ENCODE results near the gene DKK2. TPM values are rescaled to one million over a fixed set of nuclear protein-coding genes. Genes with fewer than 3 reads are reported as not detected.

DKK2 gene
- total RNA-seq, 1 experiment from 2014 or later, result 0.55 TPM

GRCh38 chr4:107036584-107037198, 578 bp upstream of the DKK2 start:
- Histone ChIP-seq H3K27me3 (no peaks in the 10 kb centered on the region), H3K4me1 (no peaks in the 10 kb centered on the region), H3K9me3 (replicated peaks) (no peaks in the 10 kb centered on the region), H3K27ac (no peak overlapping the region), H3K4me3 (no peak overlapping the region), H3K36me3 (no peaks in the 10 kb centered on the region)
- no peak for DNase-seq

- no peak overlapping the region for H3K4me3 ChIP-seq
- H3K27me3 ChIP-seq, result no peaks in the 10 kb centered on the region
- H3K4me1 ChIP-seq, result no peaks in the 10 kb centered on the region
- H3K36me3 ChIP-seq, result no peaks in the 10 kb centered on the region
- no peaks in the 10 kb centered on the region for H3K9me3 ChIP-seq (replicated peaks)
- H3K27ac ChIP-seq, result no peak overlapping the region
- no peak for DNase-seq
Observed at GRCh38 chr4:107034996-107035818, 906 bp downstream of the DKK2 start.

- H3K27ac ChIP-seq, result no peak overlapping the region
- no peaks in the 10 kb centered on the region for H3K27me3 ChIP-seq
- H3K4me1 ChIP-seq, result no peaks in the 10 kb centered on the region
- H3K4me3 ChIP-seq, result no peak overlapping the region
- no peaks in the 10 kb centered on the region for H3K9me3 ChIP-seq (replicated peaks)
- H3K36me3 ChIP-seq, result no peaks in the 10 kb centered on the region; the same call in 1 of the 2 replicates
- DNase-seq, result no peak
Observed at GRCh38 chr4:107034091-107034995, 1.8 kb downstream of the DKK2 start.

- Histone ChIP-seq H3K27me3 (no peaks in the 10 kb centered on the region), H3K9me3 (replicated peaks) (no peaks in the 10 kb centered on the region), H3K4me3 (no peak overlapping the region), H3K4me1 (no peaks in the 10 kb centered on the region), H3K27ac (no peak overlapping the region), H3K36me3 (no peaks in the 10 kb centered on the region; the same call in 1 of the 2 replicates)
- DNase-seq, result no peak
Observed at GRCh38 chr4:107027379-107027778, 8.7 kb downstream of the DKK2 start.

GRCh38 chr4:107018344-107018735, 17.8 kb downstream of the DKK2 start:
- no peaks in the 10 kb centered on the region; the same call in 1 of the 2 replicates for H3K27me3 ChIP-seq
- no peak overlapping the region for H3K4me3 ChIP-seq
- no peak overlapping the region for H3K27ac ChIP-seq
- H3K36me3 ChIP-seq, result no peaks in the 10 kb centered on the region
- H3K4me1 ChIP-seq, result no peaks in the 10 kb centered on the region
- no peak for DNase-seq
- H3K9me3 ChIP-seq (replicated peaks), result no peaks in the 10 kb centered on the region

GRCh38 chr4:107017443-107018343, 18.4 kb downstream of the DKK2 start:
- H3K27ac ChIP-seq, result no peak overlapping the region
- DNase-seq, result no peak

GRCh38 chr4:107011312-107011711, 24.8 kb downstream of the DKK2 start:
- Histone ChIP-seq H3K27me3 (no peaks in the 10 kb centered on the region; the same call in 1 of the 2 replicates), H3K9me3 (replicated peaks) (no peaks in the 10 kb centered on the region), H3K4me1 (no peaks in the 10 kb centered on the region), H3K27ac (no peak overlapping the region), H3K4me3 (no peak overlapping the region), H3K36me3 (no peaks in the 10 kb centered on the region)
- no peak for DNase-seq

More at GRCh38 chr4:107017443-107018343, 18.4 kb downstream of the DKK2 start:
- Histone ChIP-seq H3K36me3 (no peaks in the 10 kb centered on the region), H3K27me3 (no peaks in the 10 kb centered on the region; the same call in 1 of the 2 replicates), H3K4me1 (no peaks in the 10 kb centered on the region), H3K9me3 (replicated peaks) (no peaks in the 10 kb centered on the region), H3K4me3 (no peak overlapping the region)

- no peaks in the 10 kb centered on the region for H3K36me3 ChIP-seq
- no peaks in the 10 kb centered on the region for H3K4me1 ChIP-seq
- no peaks in the 10 kb centered on the region; the same call in 1 of the 2 replicates for H3K27me3 ChIP-seq
- no peak overlapping the region for H3K4me3 ChIP-seq
- no peaks in the 10 kb centered on the region for H3K9me3 ChIP-seq (replicated peaks)
- no peak for DNase-seq
- no peak overlapping the region for H3K27ac ChIP-seq
Observed at GRCh38 chr4:107009196-107009968, 26.7 kb downstream of the DKK2 start.

- H3K4me1 ChIP-seq, result no peaks in the 10 kb centered on the region
- no peak for DNase-seq
Observed at GRCh38 chr4:107008115-107008514, 28.0 kb downstream of the DKK2 start.

GRCh38 chr4:107006218-107006617, 29.9 kb downstream of the DKK2 start:
- no peak overlapping the region for H3K27ac ChIP-seq
- H3K36me3 ChIP-seq, result no peaks in the 10 kb centered on the region
- H3K4me3 ChIP-seq, result no peak overlapping the region
- H3K9me3 ChIP-seq (replicated peaks), result no peaks in the 10 kb centered on the region
- no peak for DNase-seq
- no peaks in the 10 kb centered on the region; the same call in 1 of the 2 replicates for H3K27me3 ChIP-seq
- H3K4me1 ChIP-seq, result no peaks in the 10 kb centered on the region

More at GRCh38 chr4:107008115-107008514, 28.0 kb downstream of the DKK2 start:
- Histone ChIP-seq H3K9me3 (replicated peaks) (no peaks in the 10 kb centered on the region), H3K27ac (no peak overlapping the region), H3K4me3 (no peak overlapping the region), H3K27me3 (no peaks in the 10 kb centered on the region; the same call in 1 of the 2 replicates), H3K36me3 (no peaks in the 10 kb centered on the region)

GRCh38 chr4:106996490-106996889, 39.6 kb downstream of the DKK2 start:
- Histone ChIP-seq H3K27me3 (no peaks in the 10 kb centered on the region), H3K27ac (no peak overlapping the region), H3K36me3 (no peaks in the 10 kb centered on the region), H3K4me3 (no peak overlapping the region), H3K4me1 (0 out of 2 replicates have a peak, but pooled peaks cover 5% of the 10 kb centered on the region), H3K9me3 (replicated peaks) (no peaks in the 10 kb centered on the region)
- peak in 1 of 2 experiments; percentile 14 for DNase-seq

- Histone ChIP-seq H3K27me3 (no peaks in the 10 kb centered on the region), H3K4me1 (0 out of 2 replicates have a peak, but pooled peaks cover 5% of the 10 kb centered on the region), H3K9me3 (replicated peaks) (no peaks in the 10 kb centered on the region), H3K27ac (no peak overlapping the region), H3K36me3 (no peaks in the 10 kb centered on the region), H3K4me3 (no peak overlapping the region)
- no peak for DNase-seq
Observed at GRCh38 chr4:106993827-106994226, 42.3 kb downstream of the DKK2 start.

- Histone ChIP-seq H3K4me3 (no peak overlapping the region), H3K27me3 (no peaks in the 10 kb centered on the region), H3K4me1 (no peaks in the 10 kb centered on the region), H3K36me3 (no peaks in the 10 kb centered on the region), H3K9me3 (replicated peaks) (no peaks in the 10 kb centered on the region), H3K27ac (no peak overlapping the region)
- no peak for DNase-seq
Observed at GRCh38 chr4:106987311-106987710, 48.8 kb downstream of the DKK2 start.

All from SJCRH30 (cell line).